HG03342 (cell line): ENCODE results near the gene TTC28.
"Not testable (repeated sequence)": the region's sequence is repeated elsewhere in the genome, so short reads cannot be mapped to it uniquely, and the experiment has no call there.

ENCODE experiments used
- ATAC-seq: cut with Tn5 transposase; IDR thresholded peaks from one replicate; pipeline ENCODE4 v1.9.1; 2021; ENCODE audit warnings: mild to moderate bottlenecking, moderate library complexity; ENCODE audit not compliant: unreplicated experiment

The TTC28 gene

GRCh38 chr22:28077166-28077565 lies 602.5 kb downstream of the TTC28 start:
- no peak for ATAC-seq

GRCh38 chr22:28075358-28075981 lies 604.2 kb downstream of the TTC28 start:
- ATAC-seq = no peak

GRCh38 chr22:28074526-28074925 lies 605.1 kb downstream of the TTC28 start:
- ATAC-seq = no peak

- no peak for ATAC-seq
These were observed 607.6 kb downstream of the TTC28 start for GRCh38 chr22:28072066-28072465.

GRCh38 chr22:28068826-28069225 lies 610.8 kb downstream of the TTC28 start:
- no peak for ATAC-seq

- ATAC-seq = no peak
These were observed 614.7 kb downstream of the TTC28 start for GRCh38 chr22:28064920-28065319.

GRCh38 chr22:28063656-28064055 lies 616.0 kb downstream of the TTC28 start:
- ATAC-seq = no peak

- not testable (repeated sequence) for ATAC-seq
These were observed 619.0 kb downstream of the TTC28 start for GRCh38 chr22:28060594-28060993.

- ATAC-seq = no peak
These were observed 621.6 kb downstream of the TTC28 start for GRCh38 chr22:28058036-28058435.

- ATAC-seq = no peak
These were observed 624.8 kb downstream of the TTC28 start for GRCh38 chr22:28054819-28055208.

- ATAC-seq = no peak
These were observed 625.5 kb downstream of the TTC28 start for GRCh38 chr22:28053896-28054818.

- ATAC-seq = no peak
These were observed 626.8 kb downstream of the TTC28 start for GRCh38 chr22:28052825-28053269.

- no peak for ATAC-seq
These were observed 627.8 kb downstream of the TTC28 start for GRCh38 chr22:28051787-28052356.

GRCh38 chr22:28051091-28051786 lies 628.4 kb downstream of the TTC28 start:
- no peak for ATAC-seq

- no peak for ATAC-seq
These were observed 631.1 kb downstream of the TTC28 start for GRCh38 chr22:28048529-28048928.

GRCh38 chr22:28047740-28048139 lies 631.9 kb downstream of the TTC28 start:
- ATAC-seq = no peak

GRCh38 chr22:28046100-28046499 lies 633.5 kb downstream of the TTC28 start:
- no peak for ATAC-seq

- no peak for ATAC-seq
These were observed 635.0 kb downstream of the TTC28 start for GRCh38 chr22:28044546-28045173.

GRCh38 chr22:28043266-28043665 lies 636.4 kb downstream of the TTC28 start:
- ATAC-seq = no peak

GRCh38 chr22:28034760-28035401 lies 644.8 kb downstream of the TTC28 start:
- no peak for ATAC-seq
